Fibroblast of mammary gland (primary cell): ENCODE results near the gene CAPN8.
"Not testable (repeated sequence)": the region's sequence is repeated elsewhere in the genome, so short reads cannot be mapped to it uniquely, and the experiment has no call there.

Experiments
- DNase-seq: peaks from one replicate; pipeline ENCODE4 v3.0.0-alpha.2; 2010; ENCODE audit warnings: low read depth
- H3K4me3 ChIP-seq: 2 replicates; pipeline ENCODE4 v1.5.1; 2011; ENCODE audit warnings: low read depth, mild to moderate bottlenecking, low read length, moderate library complexity; ENCODE audit not compliant: control insufficient read depth
- TF ChIP-seq, protein P1 (sequence below): conservative IDR thresholded peaks from 2 replicates; pipeline ENCODE4 v1.5.1; 2011; ENCODE audit warnings: low read depth, low read length, inconsistent platforms; ENCODE audit not compliant: control insufficient read depth, insufficient read depth

The CAPN8 gene

DNA sequence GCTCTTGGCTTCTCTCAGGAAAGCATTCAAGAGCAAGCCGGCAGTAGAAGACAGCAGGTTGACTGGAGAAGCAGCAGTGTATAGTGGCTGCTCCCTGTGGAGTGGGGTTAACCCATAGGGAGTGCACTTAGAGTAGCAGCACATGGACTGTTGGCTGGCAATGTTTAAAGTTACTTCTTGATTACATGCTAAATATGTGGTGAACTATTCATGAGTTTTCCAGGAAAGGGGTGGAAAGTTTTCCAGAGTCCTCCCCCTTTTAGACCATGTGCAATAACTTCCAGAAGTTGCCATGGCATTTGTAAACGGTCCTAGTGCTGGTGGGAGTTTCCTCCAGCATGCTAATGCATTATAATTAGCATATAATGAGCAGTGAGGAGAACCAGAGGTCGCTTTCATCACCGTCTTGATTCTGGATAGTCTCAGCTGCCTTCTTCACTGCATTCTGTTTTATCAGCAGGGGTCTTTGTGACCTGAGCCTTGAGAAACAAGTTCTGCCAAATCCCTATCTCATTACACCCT is 140.5 kb downstream of the CAPN8 start:
- no peak overlapping the region for H3K4me3 ChIP-seq
- TF ChIP-seq, protein P1, sequence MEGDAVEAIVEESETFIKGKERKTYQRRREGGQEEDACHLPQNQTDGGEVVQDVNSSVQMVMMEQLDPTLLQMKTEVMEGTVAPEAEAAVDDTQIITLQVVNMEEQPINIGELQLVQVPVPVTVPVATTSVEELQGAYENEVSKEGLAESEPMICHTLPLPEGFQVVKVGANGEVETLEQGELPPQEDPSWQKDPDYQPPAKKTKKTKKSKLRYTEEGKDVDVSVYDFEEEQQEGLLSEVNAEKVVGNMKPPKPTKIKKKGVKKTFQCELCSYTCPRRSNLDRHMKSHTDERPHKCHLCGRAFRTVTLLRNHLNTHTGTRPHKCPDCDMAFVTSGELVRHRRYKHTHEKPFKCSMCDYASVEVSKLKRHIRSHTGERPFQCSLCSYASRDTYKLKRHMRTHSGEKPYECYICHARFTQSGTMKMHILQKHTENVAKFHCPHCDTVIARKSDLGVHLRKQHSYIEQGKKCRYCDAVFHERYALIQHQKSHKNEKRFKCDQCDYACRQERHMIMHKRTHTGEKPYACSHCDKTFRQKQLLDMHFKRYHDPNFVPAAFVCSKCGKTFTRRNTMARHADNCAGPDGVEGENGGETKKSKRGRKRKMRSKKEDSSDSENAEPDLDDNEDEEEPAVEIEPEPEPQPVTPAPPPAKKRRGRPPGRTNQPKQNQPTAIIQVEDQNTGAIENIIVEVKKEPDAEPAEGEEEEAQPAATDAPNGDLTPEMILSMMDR: no peak
- DNase-seq: no peak

DNA sequence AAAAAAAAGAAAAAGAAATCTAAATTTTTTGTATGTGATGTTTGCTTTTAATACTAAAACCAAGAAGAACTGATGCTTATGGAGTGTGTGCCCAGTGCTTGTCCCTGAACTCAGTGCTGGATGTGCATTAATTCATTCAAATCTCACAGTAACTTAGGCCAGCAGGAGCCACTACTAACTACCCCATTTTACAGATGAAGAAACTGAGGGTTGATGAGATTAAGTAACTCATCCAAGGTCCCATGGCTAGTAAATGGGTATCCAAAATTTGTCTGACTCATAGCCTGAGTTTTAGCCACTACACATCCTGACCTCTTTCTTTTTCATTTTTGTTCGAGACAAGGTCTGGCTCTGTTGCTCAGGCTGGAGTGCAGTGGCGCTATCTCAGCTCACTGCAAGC is 144.4 kb downstream of the CAPN8 start:
- no peak overlapping the region for H3K4me3 ChIP-seq
- no peak for DNase-seq
- TF ChIP-seq, protein P1: no peak

GRCh38 chr1:223520200-223520599 is 145.3 kb downstream of the CAPN8 start:
- no peak for DNase-seq
- TF ChIP-seq, protein P1: no peak
- no peak overlapping the region for H3K4me3 ChIP-seq

- TF ChIP-seq, protein P1: no peak
- DNase-seq: peak; percentile 5
- no peak overlapping the region for H3K4me3 ChIP-seq
Observed at GRCh38 chr1:223519116-223519515, 146.4 kb downstream of the CAPN8 start.

DNA sequence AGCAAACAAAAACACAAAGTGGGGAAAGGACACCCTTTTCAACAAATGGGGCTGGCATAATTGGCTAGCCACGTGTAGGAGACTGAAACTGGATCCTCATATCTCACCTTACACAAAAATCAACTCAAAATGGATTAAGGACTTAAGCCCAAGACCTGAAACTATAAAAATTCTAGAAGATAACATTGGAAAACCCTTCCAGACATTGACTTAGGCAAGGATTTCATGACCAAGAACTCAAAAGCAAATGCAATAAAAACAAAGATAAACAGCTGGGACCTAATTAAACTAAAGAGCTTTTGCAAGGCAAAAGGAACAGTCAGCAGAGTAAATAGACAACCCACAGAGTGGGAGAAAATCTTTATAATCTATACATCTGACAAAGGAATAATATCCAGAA is 146.9 kb downstream of the CAPN8 start:
- not testable (repeated sequence) for DNase-seq, H3K4me3 ChIP-seq

GRCh38 chr1:223515926-223516325 is 149.6 kb downstream of the CAPN8 start:
- no peak overlapping the region for H3K4me3 ChIP-seq
- no peak for DNase-seq
- TF ChIP-seq, protein P1: no peak

- DNase-seq: no peak
- TF ChIP-seq, protein P1: no peak
- H3K4me3 ChIP-seq: no peak overlapping the region
Observed at GRCh38 chr1:223515421-223515820, 150.1 kb downstream of the CAPN8 start.
